Raji (cell line): Measurements from ENCODE around the gene CA11.

Source experiments
- POLR2A ChIP-seq: IDR thresholded peaks from 2 replicates; pipeline ENCODE4 v1.6.1; 2011; ENCODE audit warnings: low read depth, low read length, control low read depth; ENCODE audit not compliant: insufficient read depth

The CA11 gene

GRCh38 chr19:48646001-48646721 lies at the start of gene CA11:
Gene CA11, minus strand, starts transcription at chr19:48646187. Its CDS starts 555 bp downstream, at chr19:48645632.
- TF ChIP-seq POLR2A, result no peak; the same call in 1 of the 2 replicates

GRCh38 chr19:48689449-48689848 lies 43.5 kb upstream of the CA11 start:
- TF ChIP-seq POLR2A, result no peak

GRCh38 chr19:48687776-48688175 lies 41.8 kb upstream of the CA11 start:
- TF ChIP-seq POLR2A, result no peak

GRCh38 chr19:48686088-48686487 lies 40.1 kb upstream of the CA11 start:
- no peak for TF ChIP-seq POLR2A

- no peak for TF ChIP-seq POLR2A
Observed at GRCh38 chr19:48685583-48685982, 39.6 kb upstream of the CA11 start.

GRCh38 chr19:48683349-48683748 lies 37.4 kb upstream of the CA11 start:
- no peak for TF ChIP-seq POLR2A

GRCh38 chr19:48681127-48681470 lies 35.1 kb upstream of the CA11 start:
- TF ChIP-seq POLR2A, result no peak

- TF ChIP-seq POLR2A, result no peak
Observed at GRCh38 chr19:48680436-48681126, 34.6 kb upstream of the CA11 start.

GRCh38 chr19:48678201-48678600 lies 32.2 kb upstream of the CA11 start:
- TF ChIP-seq POLR2A, result no peak

GRCh38 chr19:48676887-48677286 lies 30.9 kb upstream of the CA11 start:
- no peak for TF ChIP-seq POLR2A

- TF ChIP-seq POLR2A, result no peak
Observed at GRCh38 chr19:48676487-48676886, 30.5 kb upstream of the CA11 start.

GRCh38 chr19:48674921-48675824 lies 29.2 kb upstream of the CA11 start:
- TF ChIP-seq POLR2A, result no peak

- TF ChIP-seq POLR2A, result no peak
Observed at GRCh38 chr19:48674216-48674809, 28.3 kb upstream of the CA11 start.

GRCh38 chr19:48673436-48674100 lies 27.6 kb upstream of the CA11 start:
- TF ChIP-seq POLR2A, result no peak

- TF ChIP-seq POLR2A, result no peak
Observed at GRCh38 chr19:48672994-48673393, 27.0 kb upstream of the CA11 start, which contains the start of gene NTN5. Gene NTN5, minus strand, starts transcription at chr19:48673017. Its CDS starts 2,031 bp downstream, at chr19:48670986.
